Airway epithelial cell (primary cell): ENCODE data around the gene TMEM175. TPM values are rescaled to one million over a fixed set of nuclear protein-coding genes. Genes with fewer than 3 reads are reported as not detected.

ENCODE experiments used
- total RNA-seq: library from RNA; depleted of rRNA; stranded (reverse); fragments of >200 nt; gene quantifications from 2 replicates; pipeline ENCODE4 v1.2.3, GENCODE V29; 2015

TMEM175 gene
- total RNA-seq = 15.3 and 17.9 TPM in 2 replicates

GRCh38 chr4:931960-932712 is at the start of gene TMEM175, which contains the start of gene GAK:
TMEM175 (plus strand) TSS chr4:932460; CDS start chr4:947740, 15,280 bp downstream.
GAK (minus strand) TSS chr4:932316; CDS start chr4:932187, 129 bp downstream.

GRCh38 chr4:973431-974397 is 41.5 kb downstream of the TMEM175 start, which contains the start of gene DGKQ:
DGKQ (minus strand) TSS chr4:973569; CDS start chr4:973482, 87 bp downstream.

GRCh38 chr4:986879-987623 is 54.8 kb downstream of the TMEM175 start, which contains the start of gene IDUA:
IDUA (plus strand) TSS chr4:987044; CDS start chr4:987085, 41 bp downstream.

GRCh38 chr4:993111-994029 is 61.1 kb downstream of the TMEM175 start, which contains the start of gene SLC26A1:
SLC26A1 (minus strand) TSS chr4:993404; CDS start chr4:991703, 1,701 bp downstream.

Other genes starting within 250 kb of the TMEM175 start
- 0.42 and 0.63 TPM in 2 replicates for gene SLC49A3, start 243.3 kb upstream of the TMEM175 start, total RNA-seq
- 30.9 and 35.1 TPM in 2 replicates for gene PCGF3, start 226.6 kb upstream of the TMEM175 start, total RNA-seq
- gene CPLX1, start 106.3 kb upstream of the TMEM175 start, total RNA-seq = 0.28 TPM in 1 of 2 replicates, not detected in the other
- gene GAK, start 144 bp upstream of the TMEM175 start, total RNA-seq = 96.4 and 99.2 TPM in 2 replicates
- gene DGKQ, start 41.1 kb downstream of the TMEM175 start, total RNA-seq = 14.4 and 15.9 TPM in 2 replicates
- gene IDUA, start 54.6 kb downstream of the TMEM175 start, total RNA-seq = 4.4 and 6.2 TPM in 2 replicates
- gene SLC26A1, start 60.9 kb downstream of the TMEM175 start, total RNA-seq = not detected in 2 replicates
- 18.7 and 31.1 TPM in 2 replicates for gene FGFRL1, start 79.2 kb downstream of the TMEM175 start, total RNA-seq
- 0.35 TPM in 1 of 2 replicates, not detected in the other for gene RNF212, start 181.1 kb downstream of the TMEM175 start, total RNA-seq
- 18.1 and 20.3 TPM in 2 replicates for gene SPON2, start 240.1 kb downstream of the TMEM175 start, total RNA-seq